GM19238 (cell line): ENCODE results near the gene EIF3I.
A peak's percentile ranks its signal among the peaks of the same experiment; 100 is the strongest.

Source experiments
- DNase-seq: peaks from one replicate; pipeline ENCODE4 v3.0.0; 2011; ENCODE audit warnings: low spot score; ENCODE audit not compliant: insufficient read length

EIF3I gene

GRCh38 chr1:32221980-32222755 lies at the start of gene EIF3I, which contains the start of gene TMEM234:
Gene EIF3I (plus strand): TSS chr1:32222407. CDS start chr1:32222442, 35 bp downstream.
Gene TMEM234 (minus strand): TSS chr1:32222353. CDS start chr1:32222322, 31 bp downstream.
- DNase-seq: peak; percentile 92

GRCh38 chr1:32172621-32173245 lies 49.5 kb upstream of the EIF3I start:
- no peak for DNase-seq

- no peak for DNase-seq
Observed at GRCh38 chr1:32178380-32179192, 43.6 kb upstream of the EIF3I start.

GRCh38 chr1:32179193-32179442 lies 43.1 kb upstream of the EIF3I start:
- peak; percentile 25 for DNase-seq

GRCh38 chr1:32179443-32180185 lies 42.6 kb upstream of the EIF3I start, which contains the start of gene TXLNA:
Gene TXLNA (plus strand): TSS chr1:32179675. CDS start chr1:32180346, 671 bp downstream.
- DNase-seq: peak; percentile 99

GRCh38 chr1:32180186-32181060 lies 41.8 kb upstream of the EIF3I start:
- DNase-seq: peak; percentile 40

- DNase-seq: no peak
Observed at GRCh38 chr1:32181065-32181464, 41.1 kb upstream of the EIF3I start.

- no peak for DNase-seq
Observed at GRCh38 chr1:32181563-32181962, 40.6 kb upstream of the EIF3I start.

GRCh38 chr1:32182060-32182459 lies 40.1 kb upstream of the EIF3I start:
- DNase-seq: no peak

GRCh38 chr1:32184650-32185049 lies 37.6 kb upstream of the EIF3I start:
- DNase-seq: no peak

- no peak for DNase-seq
Observed at GRCh38 chr1:32186077-32186476, 36.1 kb upstream of the EIF3I start.

- no peak for DNase-seq
Observed at GRCh38 chr1:32186491-32186890, 35.7 kb upstream of the EIF3I start.

GRCh38 chr1:32187850-32188249 lies 34.4 kb upstream of the EIF3I start:
- DNase-seq: no peak

GRCh38 chr1:32192220-32192948 lies 29.8 kb upstream of the EIF3I start:
- DNase-seq: no peak

GRCh38 chr1:32194984-32195383 lies 27.2 kb upstream of the EIF3I start:
- no peak for DNase-seq

- no peak for DNase-seq
Observed at GRCh38 chr1:32195531-32195930, 26.7 kb upstream of the EIF3I start.

GRCh38 chr1:32195972-32196823 lies 26.0 kb upstream of the EIF3I start:
- DNase-seq: no peak

GRCh38 chr1:32197074-32197473 lies 25.1 kb upstream of the EIF3I start:
- no peak for DNase-seq

- DNase-seq: no peak
Observed at GRCh38 chr1:32197837-32198236, 24.4 kb upstream of the EIF3I start.
